ENCODE results near the gene ADRA1B. TPM values are rescaled to one million over a fixed set of nuclear protein-coding genes. Genes with fewer than 3 reads are reported as not detected.

Gene ADRA1B
- polyA plus RNA-seq, 3 donors, result not detected

GRCh38 chr5:160020964-160021363 is 104.7 kb downstream of the ADRA1B start:
- Histone ChIP-seq H4K20me1 (ENCODE audit: insufficient read depth, low read length) (peaks cover 19% of the 10 kb centered on the region), H3K36me3 (replicated peaks in 1 of 2; ENCODE audit: control insufficient read depth in 1 of 2, insufficient read depth in 2 of 2, low read length in 2 of 2) (peaks cover 31 to 75% of the 10 kb centered on the region in 2 donors), H3K9ac (ENCODE audit: insufficient read depth, low read length, poor library complexity, severe bottlenecking) (no peak overlapping the region), H2AFZ (ENCODE audit: insufficient read depth, low read depth, low read length, poor library complexity, severe bottlenecking) (no peak overlapping the region), H3K4me3 (replicated peaks in 1 of 3; ENCODE audit: low read depth in 2 of 3, low read length in 3 of 3) (no peak overlapping the region), H3K4me2 (replicated peaks; ENCODE audit: extremely low read depth, low read length, poor library complexity, severe bottlenecking) (no peak overlapping the region), H3K9me3 (replicated peaks in 1 of 2; ENCODE audit: control insufficient read depth in 1 of 2, insufficient read depth in 1 of 2, low read length in 2 of 2) (no peaks in the 10 kb centered on the region), H3K27ac (ENCODE audit: low read depth in 1 of 2, low read length in 2 of 2) (no peak overlapping the region), H3K4me1 (ENCODE audit: control insufficient read depth in 1 of 2, insufficient read depth in 2 of 2, low read length in 2 of 2) (peaks cover 3 to 7% of the 10 kb centered on the region in 2 donors), H3K27me3 (ENCODE audit: control insufficient read depth in 2 of 2, insufficient read depth in 2 of 2, low read length in 2 of 2) (no peaks in the 10 kb centered on the region), H3K79me2 (ENCODE audit: insufficient read depth, low read length) (peaks cover 20% of the 10 kb centered on the region)
- no peak for TF ChIP-seq CTCF (IDR thresholded peaks at IDR 0.05)
- Mint-ChIP-seq H3K4me3 (no peak overlapping the region), H3K27me3 (ENCODE audit: low read depth in 3 of 3) (no peaks in the 10 kb centered on the region), H3K9me3 (no peaks in the 10 kb centered on the region), H3K4me1 (peaks cover 14% of the 10 kb centered on the region), H3K36me3 (peaks cover 37 to 56% of the 10 kb centered on the region in 2 donors), H3K27ac (no peak overlapping the region)
- intact Hi-C loops (cut with micrococcal nuclease), result loop anchor here in 1 of 2 donors (5.0 kb wide), 1 partner anchor 326 kb away; no protein-coding TSS in a partner anchor
- whole genome bisulfite sequencing (ENCODE audit: insufficient coverage), result 38% methylated on average over 1 of the region's 4 CpGs
- no peak for DNase-seq

GRCh38 chr5:160021831-160022446 is 105.7 kb downstream of the ADRA1B start:
- Histone ChIP-seq H3K27ac (ENCODE audit: low read depth in 1 of 2, low read length in 2 of 2) (no peak overlapping the region), H3K9ac (ENCODE audit: insufficient read depth, low read length, poor library complexity, severe bottlenecking) (no peak overlapping the region), H2AFZ (ENCODE audit: insufficient read depth, low read depth, low read length, poor library complexity, severe bottlenecking) (no peak overlapping the region), H4K20me1 (ENCODE audit: insufficient read depth, low read length) (peaks cover 21% of the 10 kb centered on the region), H3K4me3 (replicated peaks in 1 of 3; ENCODE audit: low read depth in 2 of 3, low read length in 3 of 3) (no peak overlapping the region), H3K4me1 (ENCODE audit: control insufficient read depth in 1 of 2, insufficient read depth in 2 of 2, low read length in 2 of 2) (peaks cover 3 to 7% of the 10 kb centered on the region in 2 donors), H3K79me2 (ENCODE audit: insufficient read depth, low read length) (peaks cover 24% of the 10 kb centered on the region), H3K36me3 (replicated peaks in 1 of 2; ENCODE audit: control insufficient read depth in 1 of 2, insufficient read depth in 2 of 2, low read length in 2 of 2) (peaks cover 34 to 72% of the 10 kb centered on the region in 2 donors), H3K27me3 (ENCODE audit: control insufficient read depth in 2 of 2, insufficient read depth in 2 of 2, low read length in 2 of 2) (no peaks in the 10 kb centered on the region), H3K4me2 (replicated peaks; ENCODE audit: extremely low read depth, low read length, poor library complexity, severe bottlenecking) (no peak overlapping the region), H3K9me3 (replicated peaks in 1 of 2; ENCODE audit: control insufficient read depth in 1 of 2, insufficient read depth in 1 of 2, low read length in 2 of 2) (no peaks in the 10 kb centered on the region)
- H3K9me3 Mint-ChIP-seq, result no peaks in the 10 kb centered on the region
- WGBS (ENCODE audit: insufficient coverage), result no CpG with 5 or more reads among the region's 3 CpGs
- intact Hi-C loops (cut with micrococcal nuclease), result loop anchor here in 1 of 2 donors (5.0 kb wide), 1 partner anchor 325 kb away; no protein-coding TSS in a partner anchor
- peaks cover 17% of the 10 kb centered on the region for H3K4me1 Mint-ChIP-seq
- H3K27ac Mint-ChIP-seq, result peak overlapping the region in 2 of 7 donors; percentile 68 to 78
- peaks cover 41 to 60% of the 10 kb centered on the region in 2 donors for H3K36me3 Mint-ChIP-seq
- H3K27me3 Mint-ChIP-seq (ENCODE audit: low read depth in 3 of 3), result no peaks in the 10 kb centered on the region
- TF ChIP-seq CTCF (IDR thresholded peaks at IDR 0.05), result peak; percentile 85
- DNase-seq, result peak; percentile 38 to 58 (median 57)
- no peak overlapping the region for H3K4me3 Mint-ChIP-seq

Small RNA genes lying within 50 kb of the gene (small RNA-seq; reads per million reads assigned to genes)
- not detected for gene RF00019 (ENCODE audit: insufficient read length, low read depth)

Other genes starting within 250 kb of the ADRA1B start
- gene TTC1, start 92.7 kb downstream of the ADRA1B start, polyA plus RNA-seq, result 10 to 100 TPM; 11.4 to 63.4 (median 63.0) TPM
- 10 to 100 TPM; 18.8 to 21.6 (median 18.9) TPM for gene PWWP2A, start 203.0 kb downstream of the ADRA1B start, polyA plus RNA-seq